Stimulated activated CD4-positive, alpha-beta T cell treated with anti-CD3 and anti-CD28 coated beads, TNF-alpha, amount 100 ng/mL, for 1 hour (primary cell): ENCODE results near the gene TEAD2.

Experiments
- DNase-seq, 3 donors: peaks; one replicate each; pipeline ENCODE4 v3.0.0-alpha.2; 2020; ENCODE audit warnings: low read depth in 3 of 3, low spot score in 1 of 3

Gene TEAD2

GRCh38 chr19:49362048-49362928 is at the start of gene TEAD2:
Gene TEAD2, minus strand, starts transcription at chr19:49362416. Its CDS starts 2,341 bp downstream, at chr19:49360075.
- no peak for DNase-seq

DNA sequence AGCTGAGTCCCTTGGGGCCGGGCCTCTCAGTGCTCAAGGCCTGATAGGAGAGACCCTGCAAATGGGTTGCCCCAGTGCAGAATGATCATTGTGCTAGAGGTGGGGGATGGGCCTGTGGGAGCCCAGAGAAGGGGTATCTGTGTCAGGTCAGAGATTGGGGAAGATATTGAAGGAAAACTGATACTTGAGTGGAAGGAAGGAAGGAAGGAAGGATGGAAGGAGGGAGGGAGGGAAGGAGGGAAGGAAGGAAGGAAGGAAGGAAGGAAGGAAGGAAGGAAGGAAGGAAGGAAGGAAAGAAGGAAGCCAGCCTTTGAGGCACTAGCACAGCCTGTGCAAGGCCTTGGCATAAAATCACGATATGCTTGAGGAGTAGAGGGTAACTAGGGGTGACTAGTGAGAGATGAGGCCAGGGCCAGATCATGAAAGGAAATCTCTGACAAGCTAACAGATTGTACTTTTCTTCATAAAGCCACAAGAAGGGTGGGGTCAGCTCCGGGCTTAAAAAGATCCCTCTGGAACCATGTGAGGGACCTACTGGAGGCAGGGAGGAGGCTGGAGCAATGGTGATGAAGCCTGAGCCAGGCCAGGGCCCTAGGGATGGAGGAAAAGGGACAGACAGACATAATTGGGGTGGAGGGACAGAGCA is 49.6 kb upstream of the TEAD2 start:
- no peak for DNase-seq

DNA sequence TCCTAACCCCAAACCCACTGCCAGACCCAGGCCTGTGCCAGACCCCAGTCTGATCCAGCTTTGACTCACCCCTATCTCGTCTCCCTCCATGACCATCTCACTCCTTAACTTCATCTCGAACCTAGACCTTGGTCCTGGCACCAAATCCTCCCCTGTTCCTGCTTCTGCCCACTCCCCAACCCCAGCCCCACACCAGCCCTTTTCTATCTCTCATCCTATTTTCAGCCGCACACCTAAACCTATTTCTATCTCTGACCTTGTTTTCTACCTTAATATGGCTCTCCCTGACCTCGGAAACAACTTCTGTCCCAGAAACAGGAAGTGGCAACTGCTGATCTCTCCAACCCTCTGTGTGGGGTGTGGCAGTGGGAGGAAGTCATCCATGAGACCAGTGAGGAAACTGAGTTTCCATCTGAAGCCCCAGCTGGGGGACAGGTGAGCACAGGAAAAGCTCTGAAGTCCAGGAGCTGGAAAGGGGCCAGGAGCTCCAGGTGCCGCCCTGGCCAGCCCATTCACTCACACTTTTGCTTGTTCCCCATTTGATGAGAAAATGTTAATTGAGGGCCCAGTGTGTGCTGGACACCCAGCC is 47.3 kb upstream of the TEAD2 start:
- DNase-seq: no peak

DNA sequence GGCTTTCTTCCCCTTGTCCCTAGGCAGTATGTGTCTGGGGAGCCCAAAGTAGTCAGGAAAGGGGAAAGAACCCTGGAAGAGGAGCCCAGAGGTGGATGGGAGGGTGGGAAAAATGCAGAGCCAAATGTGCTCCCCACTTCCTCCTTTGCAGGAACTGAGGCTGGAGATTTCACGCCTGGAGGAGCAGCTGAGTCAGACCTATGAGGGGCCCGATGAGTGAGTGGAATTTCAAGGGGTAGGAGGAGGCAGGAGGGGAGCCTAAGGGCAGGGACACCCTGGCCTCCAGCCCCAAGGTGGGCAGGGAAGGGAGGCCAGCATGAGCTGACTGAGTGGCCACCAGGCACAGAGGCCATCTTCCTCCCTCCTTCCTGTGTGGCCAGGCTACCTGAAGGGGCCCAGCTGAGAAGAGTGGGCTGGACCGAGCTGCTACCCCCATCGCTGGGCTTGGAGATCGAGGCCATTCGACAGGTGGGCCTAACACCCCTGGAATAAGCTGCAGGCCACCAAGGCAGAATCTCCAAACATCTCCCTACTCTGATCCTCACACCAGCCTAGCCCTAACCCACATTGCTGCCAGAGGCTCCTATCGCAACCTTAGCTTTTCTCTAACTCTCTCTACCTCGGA is 46.7 kb upstream of the TEAD2 start:
- no peak for DNase-seq

- DNase-seq: no peak
Measured at GRCh38 chr19:49407482-49408015, 45.3 kb upstream of the TEAD2 start.

- no peak for DNase-seq
Measured at GRCh38 chr19:49407079-49407478, 44.9 kb upstream of the TEAD2 start.

DNA sequence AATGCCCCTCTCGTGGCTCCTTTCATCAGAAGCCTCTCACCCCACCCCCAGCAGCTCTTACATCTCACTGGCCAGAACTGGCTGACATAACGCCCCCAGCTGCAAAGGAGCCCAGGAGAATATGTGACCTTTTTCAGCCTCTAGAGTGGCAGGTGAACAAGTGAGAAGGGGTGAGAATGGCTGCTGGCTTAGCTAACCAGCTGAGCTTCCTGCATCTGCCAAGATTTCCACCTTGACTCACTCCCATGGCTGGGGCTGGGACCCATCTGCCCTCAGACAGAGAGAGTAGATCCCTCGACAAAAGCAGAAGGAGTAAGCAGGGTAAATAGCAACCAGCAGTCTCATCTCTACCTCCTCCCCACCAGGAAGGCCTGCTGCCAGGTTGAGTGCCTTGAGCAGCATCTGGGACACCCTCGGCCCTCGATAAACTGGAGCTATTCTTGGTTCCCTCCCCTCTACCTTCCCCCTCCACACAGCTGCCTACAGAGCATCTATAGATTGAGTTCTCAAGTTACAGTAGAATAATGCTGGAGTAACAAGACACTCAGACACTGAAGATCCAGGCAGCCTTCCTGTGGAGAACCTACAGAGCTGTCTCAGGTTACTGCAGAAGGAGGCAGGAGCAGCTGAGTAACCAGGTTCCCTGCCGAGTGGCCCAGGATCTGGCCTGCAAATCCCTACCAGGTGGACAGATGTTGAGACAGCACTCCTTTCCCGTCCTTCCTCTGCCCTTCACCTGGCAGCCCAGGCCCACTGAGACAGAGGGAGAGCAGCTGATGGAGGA is 41.4 kb upstream of the TEAD2 start:
- DNase-seq: no peak

DNA sequence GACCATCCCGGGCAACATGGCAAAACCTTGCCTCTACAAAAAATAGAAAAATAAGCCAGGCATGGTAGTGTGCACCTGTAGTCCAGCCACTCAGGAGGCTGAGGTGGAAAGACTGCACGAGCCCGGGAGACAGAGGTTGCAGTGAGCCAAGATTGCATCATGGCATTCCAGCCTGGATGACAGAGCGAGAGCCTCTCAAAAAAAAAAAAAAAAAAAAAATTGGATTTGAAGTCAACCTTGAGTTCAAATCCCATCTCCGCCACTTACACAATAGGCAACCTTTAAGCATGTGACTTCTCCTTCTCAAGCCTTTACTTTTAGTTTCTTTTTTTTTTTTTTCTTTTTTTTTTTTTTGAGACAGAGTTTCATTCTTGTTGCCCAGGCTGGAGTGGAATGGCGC is 37.8 kb upstream of the TEAD2 start:
- no peak for DNase-seq

DNA sequence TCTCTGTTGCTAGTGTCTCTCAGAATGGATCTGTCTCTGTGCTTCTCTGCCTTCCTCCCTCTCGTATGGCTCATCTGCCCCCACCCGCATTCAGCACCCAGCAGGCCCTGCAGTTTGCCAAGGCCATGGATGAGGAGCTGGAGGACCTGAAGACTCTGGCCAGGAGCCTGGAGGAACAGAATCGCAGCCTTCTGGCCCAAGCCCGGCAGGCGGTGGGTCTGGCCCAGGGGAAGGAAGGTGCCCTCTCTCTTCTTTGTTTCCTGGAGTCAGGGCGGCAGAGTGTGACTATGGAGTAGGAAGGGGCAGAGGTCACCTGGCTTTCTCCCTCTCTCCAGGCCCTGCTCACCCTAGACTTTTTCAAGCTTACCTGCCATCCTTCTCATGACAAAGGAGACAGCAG is 36.7 kb upstream of the TEAD2 start:
- DNase-seq: no peak

DNA sequence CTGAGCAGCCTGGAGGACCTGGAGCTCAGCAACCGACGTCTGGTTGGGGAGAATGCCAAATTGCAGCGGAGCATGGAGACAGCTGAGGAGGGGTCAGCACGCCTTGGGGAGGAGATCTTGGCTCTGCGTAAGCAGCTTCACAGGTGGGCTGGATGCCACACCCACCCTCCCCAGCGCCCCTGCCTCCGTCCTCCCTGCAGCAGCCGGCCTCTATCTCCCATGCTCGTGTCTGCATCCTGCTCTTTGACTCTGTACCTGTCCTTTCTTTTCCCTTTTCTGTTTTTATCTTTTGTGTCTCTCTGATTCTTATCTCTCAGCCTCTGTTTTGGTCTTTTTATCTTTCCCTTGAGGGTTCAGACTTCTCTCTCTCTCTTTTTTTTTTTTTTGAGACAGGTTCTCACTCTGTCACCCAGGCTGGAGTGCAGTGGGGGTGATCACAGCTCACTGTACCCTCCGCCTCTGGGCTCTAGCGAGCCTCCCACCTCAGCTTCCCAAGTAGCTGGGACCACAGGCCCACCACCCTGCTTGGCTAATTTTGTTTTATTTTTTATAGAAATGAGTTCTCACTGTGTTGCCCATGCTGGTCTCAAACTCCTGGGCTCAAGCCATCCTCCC is 35.9 kb upstream of the TEAD2 start:
- DNase-seq: no peak

- DNase-seq: no peak
Measured at GRCh38 chr19:49396738-49397505, 34.7 kb upstream of the TEAD2 start.

DNA sequence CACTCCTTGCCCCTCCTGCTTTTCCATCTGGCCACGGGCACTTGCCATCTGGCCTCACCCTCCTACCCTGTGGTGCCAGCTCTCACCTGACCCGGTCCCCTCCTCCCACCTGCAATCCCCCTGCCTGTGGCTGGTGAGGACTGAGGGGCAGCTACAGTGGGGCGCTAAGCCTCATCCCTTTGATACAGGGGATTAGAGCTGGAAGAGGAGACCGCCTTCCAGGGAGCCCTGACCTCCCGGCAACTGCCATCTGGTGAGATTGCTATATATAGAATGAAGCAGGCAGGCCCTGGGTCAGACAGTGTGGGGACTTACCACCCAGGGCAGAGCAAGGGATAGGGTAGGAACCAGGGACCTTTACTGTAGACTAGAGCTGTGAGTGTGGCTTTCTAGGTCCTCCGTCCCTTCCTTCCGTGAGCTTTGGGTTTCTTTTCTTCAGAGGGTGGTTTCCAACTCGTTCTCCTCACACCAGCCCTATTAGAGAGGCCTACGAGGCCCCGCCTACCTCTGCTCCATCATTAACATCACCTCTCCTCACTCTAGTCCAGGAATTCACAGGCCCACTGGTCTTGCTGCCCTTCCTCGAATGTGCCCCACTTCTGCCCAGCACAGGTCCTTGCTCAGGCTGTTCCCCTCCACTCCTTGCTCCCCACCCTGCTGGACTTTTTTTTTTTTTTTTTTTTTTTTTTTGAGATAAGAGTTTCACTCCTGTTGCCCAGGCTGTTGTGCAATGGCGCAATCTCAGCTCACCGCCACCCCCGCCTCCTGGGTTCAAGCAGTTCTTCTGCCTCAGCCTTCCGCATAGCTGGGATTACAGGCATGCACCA is 33.6 kb upstream of the TEAD2 start:
- DNase-seq: no peak

DNA sequence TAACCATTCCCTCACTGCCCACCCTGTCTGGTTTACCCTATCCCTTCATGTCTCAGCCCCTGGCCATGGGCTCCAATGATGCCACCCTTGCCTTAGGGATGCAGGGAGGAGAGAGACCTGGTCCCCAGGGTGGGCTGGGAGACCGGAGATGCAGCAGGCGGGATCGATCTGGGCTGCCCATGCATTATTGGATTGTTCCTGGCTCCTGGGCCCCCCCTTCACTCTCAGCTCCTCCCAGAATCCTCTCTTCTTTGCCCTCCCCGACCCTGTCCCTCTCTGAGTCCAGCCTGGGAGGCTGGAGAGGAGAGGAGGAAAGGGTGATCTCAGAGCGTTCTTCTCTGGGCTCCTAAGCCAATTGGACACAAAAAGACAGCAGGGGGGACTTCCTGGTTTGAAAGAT is 31.7 kb upstream of the TEAD2 start:
- no peak for DNase-seq

DNA sequence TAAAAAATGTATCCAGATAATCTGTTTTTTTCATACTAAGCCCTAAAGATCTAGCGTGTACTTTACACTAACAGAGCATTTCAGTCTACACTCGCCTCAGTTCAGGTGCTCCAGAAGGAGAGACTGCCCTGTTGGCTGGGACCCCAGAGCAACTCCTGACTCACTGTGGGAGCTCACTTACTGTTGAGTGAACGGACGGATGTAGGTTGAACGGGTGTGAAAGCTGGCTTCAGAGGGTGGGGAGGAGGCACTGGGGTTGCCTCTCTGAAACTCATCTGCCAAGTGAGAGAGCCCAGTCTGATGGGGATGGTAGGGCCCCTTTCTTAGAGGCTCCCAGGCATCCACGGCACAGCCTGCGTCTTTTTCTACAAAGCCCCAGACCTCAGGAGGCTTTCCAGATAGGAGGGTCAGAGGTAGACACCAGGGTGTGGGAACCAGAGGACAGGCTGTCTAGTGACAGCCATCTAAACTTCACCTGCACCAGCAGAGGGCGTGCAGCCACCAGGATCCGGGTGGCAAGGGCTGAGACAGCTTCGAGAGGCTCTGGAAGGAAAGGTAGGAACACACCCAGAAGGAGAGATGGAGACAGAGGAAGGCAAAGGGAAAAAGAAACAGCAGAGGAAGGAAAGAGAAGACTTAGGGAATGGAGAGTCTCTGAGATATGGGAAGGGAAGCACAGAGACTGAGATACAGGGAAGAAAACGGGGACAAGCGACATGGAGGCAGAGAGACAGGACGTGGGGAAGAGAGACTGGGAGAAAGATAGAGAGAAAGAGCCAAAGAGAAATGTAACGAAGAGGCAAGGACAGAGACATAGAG is 29.6 kb upstream of the TEAD2 start:
- DNase-seq: peak; percentile 59 to 66 (median 60)

GRCh38 chr19:49390929-49391359 is 28.7 kb upstream of the TEAD2 start:
- DNase-seq: no peak

DNA sequence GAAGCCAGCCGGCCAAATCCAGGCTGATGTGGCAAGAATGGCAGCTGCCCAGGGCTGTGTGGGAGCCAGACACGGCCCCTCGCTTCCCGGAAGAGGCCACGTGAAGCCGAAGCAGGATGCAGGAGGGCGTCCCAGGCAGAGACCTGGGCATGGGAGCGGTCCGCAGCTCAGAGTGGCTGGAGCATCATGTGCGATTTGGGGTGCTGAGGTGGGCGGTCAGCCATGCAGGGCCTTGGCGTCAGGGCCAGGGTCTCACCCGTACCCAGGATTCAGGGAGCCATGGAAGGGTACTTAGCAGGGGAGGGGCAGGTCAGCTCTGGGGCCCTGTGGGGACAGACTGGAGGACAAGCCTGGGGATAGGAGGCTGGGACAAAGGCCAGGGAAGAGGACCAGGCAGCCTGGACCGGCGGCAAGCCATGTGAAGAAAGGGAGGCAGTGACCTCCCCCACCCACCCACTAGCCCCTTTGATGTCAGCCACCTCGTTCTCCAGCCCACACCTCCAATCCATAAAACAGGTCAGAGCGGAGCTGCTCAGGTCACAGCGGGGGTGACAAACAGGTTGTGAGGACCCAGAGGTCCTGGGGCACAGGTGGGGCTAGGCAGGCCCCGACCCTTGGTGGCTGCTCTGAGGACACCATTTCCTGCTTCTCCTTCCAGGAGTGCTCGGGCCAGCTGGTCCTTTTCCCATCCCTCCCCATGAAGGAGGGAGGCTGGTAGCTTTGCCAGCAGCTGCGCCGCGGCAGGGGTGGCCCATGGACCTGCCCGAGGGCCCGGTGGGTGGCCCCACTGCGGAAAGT is 28.1 kb upstream of the TEAD2 start:
- DNase-seq: no peak

- no peak for DNase-seq
Measured at GRCh38 chr19:49389406-49389805, 27.2 kb upstream of the TEAD2 start.
